Sigmoid colon (tissue), 7 donors: ENCODE results near the gene MED26. TPM values are rescaled to one million over a fixed set of nuclear protein-coding genes. Genes with fewer than 3 reads are reported as not detected.

Source experiments
- DNase-seq: peaks from one replicate; pipeline ENCODE4 v3.0.0-alpha.2; 2019
- H3K27ac ChIP-seq, 4 donors: fragments of 200-600 bp; sonication (generic); one replicate each; pipeline ENCODE4 v1.5.1; 2016 to 2019; ENCODE audit warnings: mild to moderate bottlenecking in 1 of 4
- H3K27me3 ChIP-seq, 3 donors: fragments of 200-600 bp; sonication (generic); one replicate each; pipeline ENCODE4 v1.5.1; 2019; ENCODE audit warnings: mild to moderate bottlenecking in 1 of 3
- H3K36me3 ChIP-seq, 4 donors: fragments of 200-600 bp; sonication (generic); one replicate each; pipeline ENCODE4 v1.5.1; 2016 to 2019
- H3K4me1 ChIP-seq, 4 donors: fragments of 200-600 bp; sonication (generic); one replicate each; pipeline ENCODE4 v1.5.1; 2017 to 2019
- H3K4me3 ChIP-seq, 4 donors: fragments of 200-600 bp; sonication (generic); one replicate each; pipeline ENCODE4 v1.5.1; 2017 to 2019; ENCODE audit warnings: mild to moderate bottlenecking in 2 of 4, moderate library complexity in 1 of 4
- H3K9me3 ChIP-seq, 4 donors: fragments of 200-600 bp in 3 of 4; sonication (generic) in 3 of 4; one replicate each; pipeline versions ENCODE4 v1.5.1 to v1.6.1; 2013 to 2019
- EP300 ChIP-seq, 4 donors: sonication (generic); formaldehyde crosslinking; IDR thresholded peaks; one replicate each; pipeline ENCODE4 v1.6.1; 2017; ENCODE audit warnings: antibody characterized with exemption in 4 of 4
- POLR2A ChIP-seq, 2 donors: fragments of 450-650 bp; IDR thresholded peaks; one replicate each; pipeline ENCODE4 v1.6.1; 2016; ENCODE audit warnings: antibody characterized with exemption in 2 of 2, mild to moderate bottlenecking in 2 of 2, moderate library complexity in 2 of 2
- POLR2AphosphoS5 ChIP-seq, 4 donors: sonication (generic); formaldehyde crosslinking; IDR thresholded peaks; one replicate each; pipeline ENCODE4 v1.6.1; 2017; ENCODE audit warnings: antibody characterized with exemption in 4 of 4
- WGBS, 2 donors: extraction: QIAGEN DNeasy Blood & Tissue Kit; methylation state at CpG; one replicate each; pipeline ENCODE4 v1.1.7; 2013; 5-methylcytosine and 5-hydroxymethylcytosine counted together
- intact Hi-C: fragments of 100-400 bp; cut with DNase I; formaldehyde crosslinking; loops from one replicate; pipeline ENCODE4 v1.15.1; 2023
- polyA plus RNA-seq, 3 donors: library from polyadenylated mRNA; stranded (reverse); fragments of 200-250 nt; gene quantifications; one replicate each; pipeline ENCODE4 v1.2.3, GENCODE V29; 2013
- total RNA-seq, 4 donors: library from RNA; depleted of rRNA; stranded (reverse); fragments of >200 nt; gene quantifications; one replicate each; pipeline ENCODE4 v1.1.0, GENCODE V29; 2016
- TF ChIP-seq, protein P1 (sequence below), 4 experiments: fragments of 450-650 bp in 3 of 4; fragments of 200-600 bp in 1 of 4; IDR thresholded peaks; one replicate each; pipeline ENCODE4 v1.5.1; 2016 to 2019; ENCODE audit warnings: antibody characterized with exemption in 4 of 4, mild to moderate bottlenecking in 3 of 4, moderate library complexity in 2 of 4
- donor health status: healthy with polysubstance abuse.
- donor health status: Bipolar disorder and iron deficiency.
- donor health status: healthy.

Gene MED26
- total and polyA plus RNA-seq, 7 donors: 3.0 to 7.9 (median 5.4) TPM

DNA sequence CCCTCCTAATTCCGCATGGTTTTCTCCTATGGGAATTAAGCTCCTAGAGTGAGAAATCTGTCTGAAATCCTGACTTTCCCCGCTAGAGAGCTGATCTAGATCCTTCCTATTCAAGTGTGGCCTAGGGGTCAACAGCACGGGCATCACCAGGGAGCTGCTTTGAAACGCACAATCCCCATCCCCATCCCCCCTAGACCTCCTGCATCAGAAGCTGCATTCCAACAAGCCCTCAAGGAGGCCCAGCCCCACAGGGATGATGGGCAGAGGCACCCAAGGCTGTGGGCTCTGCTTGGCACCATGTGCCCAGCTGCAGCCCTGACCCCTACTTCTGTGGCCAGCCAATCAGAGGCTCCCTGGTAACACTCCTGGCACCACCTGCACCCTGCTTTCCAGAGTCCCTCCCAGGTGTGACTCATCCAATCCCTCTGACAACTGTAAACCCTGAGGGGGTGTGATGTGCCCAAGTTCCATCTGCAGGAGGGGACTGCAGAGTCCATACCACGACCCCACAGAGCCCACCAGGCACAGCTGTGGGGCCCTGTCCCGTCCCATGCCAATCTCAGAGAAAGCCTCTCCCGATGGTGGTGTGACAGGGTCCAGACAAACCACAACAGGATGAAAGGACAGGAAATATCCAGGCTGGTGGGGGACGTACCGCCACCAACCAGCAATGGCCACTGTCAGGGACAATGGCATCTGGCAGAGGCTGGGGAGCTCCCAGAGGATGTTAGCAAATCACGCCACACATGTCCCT lies 36.0 kb downstream of the MED26 start:
- no peak for DNase-seq
- Histone ChIP-seq H3K9me3 (no peaks in the 10 kb centered on the region), H3K36me3 (no peaks in the 10 kb centered on the region), H3K4me3 (no peak overlapping the region), H3K4me1 (peaks cover 0 to 63% (median 35%) of the 10 kb centered on the region in 4 donors), H3K27ac (no peak overlapping the region), H3K27me3 (no peaks in the 10 kb centered on the region)
- WGBS, 2 donors: 83 to 85% methylated on average over 10 of the region's 10 CpGs
- intact Hi-C loops: no loop called here
- TF ChIP-seq POLR2AphosphoS5 (IDR thresholded peaks at IDR 0.05): no peak
- TF ChIP-seq, protein P1, sequence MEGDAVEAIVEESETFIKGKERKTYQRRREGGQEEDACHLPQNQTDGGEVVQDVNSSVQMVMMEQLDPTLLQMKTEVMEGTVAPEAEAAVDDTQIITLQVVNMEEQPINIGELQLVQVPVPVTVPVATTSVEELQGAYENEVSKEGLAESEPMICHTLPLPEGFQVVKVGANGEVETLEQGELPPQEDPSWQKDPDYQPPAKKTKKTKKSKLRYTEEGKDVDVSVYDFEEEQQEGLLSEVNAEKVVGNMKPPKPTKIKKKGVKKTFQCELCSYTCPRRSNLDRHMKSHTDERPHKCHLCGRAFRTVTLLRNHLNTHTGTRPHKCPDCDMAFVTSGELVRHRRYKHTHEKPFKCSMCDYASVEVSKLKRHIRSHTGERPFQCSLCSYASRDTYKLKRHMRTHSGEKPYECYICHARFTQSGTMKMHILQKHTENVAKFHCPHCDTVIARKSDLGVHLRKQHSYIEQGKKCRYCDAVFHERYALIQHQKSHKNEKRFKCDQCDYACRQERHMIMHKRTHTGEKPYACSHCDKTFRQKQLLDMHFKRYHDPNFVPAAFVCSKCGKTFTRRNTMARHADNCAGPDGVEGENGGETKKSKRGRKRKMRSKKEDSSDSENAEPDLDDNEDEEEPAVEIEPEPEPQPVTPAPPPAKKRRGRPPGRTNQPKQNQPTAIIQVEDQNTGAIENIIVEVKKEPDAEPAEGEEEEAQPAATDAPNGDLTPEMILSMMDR (IDR thresholded peaks at IDR 0.05): no peak
- TF ChIP-seq EP300 (IDR thresholded peaks at IDR 0.05): no peak
- TF ChIP-seq POLR2A (IDR thresholded peaks at IDR 0.05): no peak

DNA sequence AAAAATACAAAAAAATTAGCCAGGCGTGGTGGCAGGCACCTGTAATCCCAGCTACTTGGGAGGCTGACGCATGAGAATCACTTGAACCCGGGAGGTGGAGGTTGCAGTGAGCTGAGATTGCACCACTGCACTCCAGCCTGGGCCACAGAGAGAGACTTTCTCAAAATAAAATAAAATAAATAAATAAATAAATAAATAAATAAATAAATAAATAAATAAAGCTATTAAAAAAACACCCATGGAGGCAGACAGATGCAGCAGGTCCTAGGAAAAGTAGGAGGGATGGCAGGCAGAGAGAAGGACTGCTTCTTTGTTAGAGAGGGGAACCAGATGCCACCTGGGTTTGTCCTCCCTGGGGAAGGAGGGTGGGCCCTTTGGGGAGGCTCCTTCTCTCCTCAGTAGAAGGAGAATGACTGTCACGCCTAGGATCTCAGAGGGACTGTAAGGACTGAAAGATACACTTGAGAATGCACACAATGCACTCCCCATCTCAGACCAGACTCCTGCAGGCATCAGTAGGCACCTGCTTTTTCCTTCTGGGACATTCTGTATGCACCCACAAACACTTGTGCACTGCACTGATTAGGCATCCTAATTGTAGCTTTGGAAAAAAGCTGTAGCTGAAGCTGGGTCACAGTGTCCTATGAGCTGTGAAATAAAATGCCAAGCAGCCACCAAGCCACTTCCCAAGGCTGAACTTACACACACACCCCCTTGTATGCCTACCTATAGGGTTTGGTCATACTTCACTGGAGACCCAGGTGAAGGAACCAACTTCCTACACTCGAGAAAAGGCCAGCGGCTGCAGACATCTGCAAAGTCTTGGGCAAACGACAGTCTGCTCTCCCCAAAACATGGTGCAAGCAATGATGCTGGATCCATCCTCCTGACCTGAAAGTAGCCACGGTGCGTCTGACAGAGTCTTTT lies 36.9 kb downstream of the MED26 start:
- H3K27ac ChIP-seq: no peak overlapping the region
- no peaks in the 10 kb centered on the region for H3K36me3 ChIP-seq
- no peak overlapping the region for H3K4me3 ChIP-seq
- no peaks in the 10 kb centered on the region for H3K9me3 ChIP-seq
- intact Hi-C loops: no loop called here
- TF ChIP-seq, protein P1 (IDR thresholded peaks at IDR 0.05): no peak
- TF ChIP-seq POLR2A (IDR thresholded peaks at IDR 0.05): no peak
- DNase-seq: no peak
- H3K27me3 ChIP-seq: no peaks in the 10 kb centered on the region
- 73 to 81% methylated on average over 9 of the region's 9 CpGs for WGBS, 2 donors
- H3K4me1 ChIP-seq: peaks cover 0 to 71% (median 42%) of the 10 kb centered on the region in 4 donors

DNA sequence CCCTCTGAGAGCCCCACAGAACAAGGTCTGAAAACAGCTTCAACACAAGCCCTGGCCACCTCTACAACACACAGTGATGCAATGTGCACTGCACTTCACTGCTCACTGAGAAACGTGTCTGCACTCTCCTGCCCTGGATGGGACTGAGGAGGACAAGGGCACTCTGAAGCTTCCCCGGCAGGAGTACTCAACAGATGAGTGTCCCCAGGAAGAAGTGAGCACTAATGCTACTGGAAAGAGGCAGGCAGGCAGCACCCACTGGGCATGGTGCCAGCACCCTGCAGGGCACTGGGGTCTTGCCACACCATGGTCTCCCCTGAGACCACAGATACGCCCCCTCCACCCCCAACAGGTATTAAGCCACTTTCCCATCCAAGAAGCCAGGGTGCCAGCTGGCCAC lies 38.1 kb downstream of the MED26 start:
- no peaks in the 10 kb centered on the region for H3K36me3 ChIP-seq
- no peaks in the 10 kb centered on the region for H3K9me3 ChIP-seq
- no peak overlapping the region for H3K4me3 ChIP-seq
- intact Hi-C loops: no loop called here
- WGBS, 2 donors: 28 to 60% methylated on average over 3 of the region's 3 CpGs
- no peak for TF ChIP-seq POLR2AphosphoS5 (IDR thresholded peaks at IDR 0.05)
- TF ChIP-seq, protein P1 (IDR thresholded peaks at IDR 0.05): no peak
- no peak for TF ChIP-seq EP300 (IDR thresholded peaks at IDR 0.05)
- TF ChIP-seq POLR2A (IDR thresholded peaks at IDR 0.05): no peak
- H3K27me3 ChIP-seq: no peaks in the 10 kb centered on the region
- H3K27ac ChIP-seq: no peak overlapping the region
- H3K4me1 ChIP-seq: peaks cover 0 to 83% (median 48%) of the 10 kb centered on the region in 4 donors
- no peak for DNase-seq

DNA sequence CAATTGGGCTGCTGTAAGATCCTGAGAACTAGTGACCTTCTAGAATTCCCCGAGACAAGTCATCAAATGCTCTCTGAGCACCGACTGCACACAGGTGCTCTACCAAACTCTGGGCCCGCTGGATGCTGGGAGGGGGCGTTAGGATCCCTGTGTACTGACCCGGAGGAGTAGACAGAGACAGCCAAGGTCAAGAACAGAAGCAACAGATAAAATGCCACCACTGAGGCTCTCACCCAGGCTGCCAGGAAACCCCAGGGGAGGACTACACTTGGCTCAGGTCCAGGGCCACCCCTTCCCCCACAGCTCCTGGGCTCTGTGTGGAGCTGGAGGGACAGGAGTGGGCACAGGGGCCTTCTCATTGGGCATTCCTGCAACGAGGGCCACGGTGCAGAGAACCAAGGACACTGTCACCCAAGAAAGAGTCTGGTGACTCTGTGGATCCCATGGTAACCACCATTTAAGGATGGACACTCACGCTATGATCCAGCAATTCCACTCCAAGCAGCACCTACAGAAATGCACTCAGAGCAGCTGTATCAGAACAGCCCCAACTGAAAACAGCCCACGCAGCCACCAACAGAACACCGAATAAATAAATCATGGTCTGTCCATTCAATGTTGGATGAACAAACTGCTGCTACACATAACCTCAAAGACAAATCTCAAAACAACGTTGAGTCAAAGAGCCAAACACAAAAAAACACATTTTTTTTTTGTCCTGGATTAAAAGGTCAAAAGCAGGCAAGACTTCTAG lies 39.0 kb downstream of the MED26 start:
- DNase-seq: no peak
- TF ChIP-seq POLR2A (IDR thresholded peaks at IDR 0.05) (no peak), EP300 (IDR thresholded peaks at IDR 0.05) (no peak), POLR2AphosphoS5 (IDR thresholded peaks at IDR 0.05) (no peak)
- TF ChIP-seq, protein P1 (IDR thresholded peaks at IDR 0.05): no peak
- 76 to 87% methylated on average over 11 of the region's 11 CpGs for WGBS, 2 donors
- Histone ChIP-seq H3K27me3 (no peaks in the 10 kb centered on the region), H3K4me1 (peaks cover 0 to 86% (median 57%) of the 10 kb centered on the region in 4 donors), H3K27ac (peak overlapping the region; percentile 10 to 72 (median 64)), H3K4me3 (no peak overlapping the region), H3K36me3 (no peaks in the 10 kb centered on the region), H3K9me3 (no peaks in the 10 kb centered on the region)
- intact Hi-C loops: no loop called here
